SU-DHL-6 (cell line): ENCODE measurements around the gene SRD5A3.

Experiments
- EZH2phosphoT487 ChIP-seq: fragments of 200-600 bp; sonication (generic), shearing (Covaris generic); conservative IDR thresholded peaks from 2 replicates; pipeline ENCODE4 v1.6.1; 2018; ENCODE audit warnings: mild to moderate bottlenecking, antibody characterized with exemption, low read length, moderate library complexity, mixed read lengths
- TF ChIP-seq, protein P1 (sequence below): fragments of 200-600 bp; sonication (generic); IDR thresholded peaks from one replicate; pipeline ENCODE4 v1.5.1; 2017; ENCODE audit warnings: antibody characterized with exemption, mild to moderate bottlenecking, low read length, moderate library complexity; ENCODE audit not compliant: insufficient read depth, poor library complexity, severe bottlenecking

GRCh38 chr4:55385201-55385649, 39.2 kb downstream of the SRD5A3 start:
- TF ChIP-seq, protein P1, sequence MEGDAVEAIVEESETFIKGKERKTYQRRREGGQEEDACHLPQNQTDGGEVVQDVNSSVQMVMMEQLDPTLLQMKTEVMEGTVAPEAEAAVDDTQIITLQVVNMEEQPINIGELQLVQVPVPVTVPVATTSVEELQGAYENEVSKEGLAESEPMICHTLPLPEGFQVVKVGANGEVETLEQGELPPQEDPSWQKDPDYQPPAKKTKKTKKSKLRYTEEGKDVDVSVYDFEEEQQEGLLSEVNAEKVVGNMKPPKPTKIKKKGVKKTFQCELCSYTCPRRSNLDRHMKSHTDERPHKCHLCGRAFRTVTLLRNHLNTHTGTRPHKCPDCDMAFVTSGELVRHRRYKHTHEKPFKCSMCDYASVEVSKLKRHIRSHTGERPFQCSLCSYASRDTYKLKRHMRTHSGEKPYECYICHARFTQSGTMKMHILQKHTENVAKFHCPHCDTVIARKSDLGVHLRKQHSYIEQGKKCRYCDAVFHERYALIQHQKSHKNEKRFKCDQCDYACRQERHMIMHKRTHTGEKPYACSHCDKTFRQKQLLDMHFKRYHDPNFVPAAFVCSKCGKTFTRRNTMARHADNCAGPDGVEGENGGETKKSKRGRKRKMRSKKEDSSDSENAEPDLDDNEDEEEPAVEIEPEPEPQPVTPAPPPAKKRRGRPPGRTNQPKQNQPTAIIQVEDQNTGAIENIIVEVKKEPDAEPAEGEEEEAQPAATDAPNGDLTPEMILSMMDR, result no peak
- no peak for TF ChIP-seq EZH2phosphoT487
